ENCODE data around the gene CHIC2. TPM values are rescaled to one million over a fixed set of nuclear protein-coding genes. Genes with fewer than 3 reads are reported as not detected.

CHIC2 gene
- total RNA-seq, 4 donors from 2014 or later, result 25.2 to 65.2 (median 41.4) TPM

DNA sequence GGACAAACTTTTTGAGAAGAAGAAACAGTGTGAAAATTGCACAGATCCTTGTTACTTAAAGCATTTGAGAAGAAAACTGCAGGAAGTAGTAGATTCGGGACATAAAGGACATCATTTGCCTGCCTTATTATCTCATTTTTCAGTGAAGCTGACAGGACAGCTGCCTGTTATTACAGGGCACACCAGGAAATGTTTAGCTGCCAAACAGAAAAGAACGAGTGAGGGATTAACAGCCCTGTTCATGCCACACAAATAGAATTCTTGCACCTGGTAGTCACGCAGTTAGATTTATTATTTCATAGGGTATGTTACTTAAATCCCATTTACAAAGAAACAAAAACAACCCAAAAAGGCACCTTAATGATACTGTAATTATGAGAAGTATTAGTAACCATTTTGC, 100.6 kb downstream of the CHIC2 start:
- DNase-seq (ENCODE audit: low spot score), result no peak
- TF ChIP-seq, protein P1, sequence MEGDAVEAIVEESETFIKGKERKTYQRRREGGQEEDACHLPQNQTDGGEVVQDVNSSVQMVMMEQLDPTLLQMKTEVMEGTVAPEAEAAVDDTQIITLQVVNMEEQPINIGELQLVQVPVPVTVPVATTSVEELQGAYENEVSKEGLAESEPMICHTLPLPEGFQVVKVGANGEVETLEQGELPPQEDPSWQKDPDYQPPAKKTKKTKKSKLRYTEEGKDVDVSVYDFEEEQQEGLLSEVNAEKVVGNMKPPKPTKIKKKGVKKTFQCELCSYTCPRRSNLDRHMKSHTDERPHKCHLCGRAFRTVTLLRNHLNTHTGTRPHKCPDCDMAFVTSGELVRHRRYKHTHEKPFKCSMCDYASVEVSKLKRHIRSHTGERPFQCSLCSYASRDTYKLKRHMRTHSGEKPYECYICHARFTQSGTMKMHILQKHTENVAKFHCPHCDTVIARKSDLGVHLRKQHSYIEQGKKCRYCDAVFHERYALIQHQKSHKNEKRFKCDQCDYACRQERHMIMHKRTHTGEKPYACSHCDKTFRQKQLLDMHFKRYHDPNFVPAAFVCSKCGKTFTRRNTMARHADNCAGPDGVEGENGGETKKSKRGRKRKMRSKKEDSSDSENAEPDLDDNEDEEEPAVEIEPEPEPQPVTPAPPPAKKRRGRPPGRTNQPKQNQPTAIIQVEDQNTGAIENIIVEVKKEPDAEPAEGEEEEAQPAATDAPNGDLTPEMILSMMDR (IDR thresholded peaks at IDR 0.05), result no peak
- no peak for ATAC-seq (ENCODE audit: low FRiP score)

DNA sequence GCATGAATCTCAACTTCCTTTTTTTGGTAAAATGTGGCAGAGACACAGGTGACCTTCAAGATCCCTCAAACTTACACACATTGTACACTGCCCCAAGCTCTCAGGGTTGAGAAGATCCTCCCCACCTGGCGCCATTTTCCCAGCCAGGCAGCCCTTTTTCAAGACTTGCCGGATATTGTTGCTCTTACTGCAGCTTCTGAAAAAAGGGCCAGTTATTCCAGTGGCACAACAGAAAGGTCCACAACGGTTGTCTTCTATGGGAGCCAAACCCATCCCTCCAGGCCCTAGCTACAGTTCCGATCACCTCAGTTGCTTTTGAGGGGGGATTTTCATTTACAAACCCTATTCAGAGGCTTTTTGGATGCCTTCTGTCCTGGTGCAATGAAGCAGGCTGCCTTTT, 101.1 kb downstream of the CHIC2 start:
- ATAC-seq (ENCODE audit: low FRiP score), result no peak
- DNase-seq (ENCODE audit: low spot score), result no peak
- TF ChIP-seq, protein P1 (IDR thresholded peaks at IDR 0.05), result no peak

DNA sequence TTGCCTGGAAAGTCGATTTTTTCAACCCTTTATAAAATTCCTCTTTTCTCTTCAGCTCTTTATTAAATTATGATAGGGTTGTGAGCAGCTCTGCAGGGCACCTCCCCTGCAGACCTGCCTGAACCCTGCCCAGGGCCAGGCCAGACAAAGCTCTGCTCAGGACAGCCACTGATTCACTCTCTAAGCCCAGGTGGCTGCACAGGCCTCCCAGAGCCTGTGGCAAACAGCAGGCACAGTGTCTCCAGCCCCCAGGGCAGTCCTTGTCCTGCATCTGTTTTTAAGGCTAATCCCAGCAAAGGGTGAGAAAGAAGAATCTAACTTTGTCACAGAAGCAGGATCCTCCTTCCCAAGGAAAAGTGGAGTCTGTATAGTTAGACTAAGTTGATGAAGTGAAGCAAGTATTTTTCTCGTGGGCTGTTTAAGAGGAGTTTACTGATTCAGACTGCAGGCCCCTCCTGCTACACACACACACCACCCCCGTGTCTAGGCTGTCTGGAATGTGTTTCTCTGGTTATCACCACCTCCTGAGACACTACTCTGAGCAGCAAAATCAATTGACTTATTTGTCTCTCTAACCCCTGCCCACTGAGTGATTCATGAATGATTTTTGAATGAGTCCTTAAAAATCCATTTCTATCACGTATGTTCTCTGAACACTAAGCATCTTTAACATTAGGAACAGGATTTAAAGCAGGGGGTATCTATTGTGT, 101.7 kb downstream of the CHIC2 start:
- no peak for DNase-seq (ENCODE audit: low spot score)
- ATAC-seq (ENCODE audit: low FRiP score), result peak; percentile 88
- TF ChIP-seq, protein P1 (IDR thresholded peaks at IDR 0.05), result no peak

DNA sequence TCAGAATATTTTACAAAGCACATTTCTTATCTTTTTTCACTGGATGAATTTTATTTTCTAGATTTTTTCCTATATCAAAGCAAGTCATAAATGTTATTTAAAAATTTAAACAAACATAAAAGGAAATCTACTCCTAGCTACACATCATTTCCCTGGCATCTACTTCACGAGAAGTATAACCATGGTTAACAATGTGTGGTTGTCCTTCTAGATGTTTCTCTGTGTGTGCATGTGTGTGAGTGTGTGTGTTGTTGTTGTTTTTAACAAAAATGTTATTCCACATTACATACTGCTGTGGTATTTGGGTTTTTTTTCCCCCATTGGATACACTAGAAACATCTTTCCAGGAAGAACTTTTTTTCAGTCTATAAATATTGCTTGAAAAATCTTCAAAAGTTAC, 103.1 kb downstream of the CHIC2 start:
- no peak for DNase-seq (ENCODE audit: low spot score)
- TF ChIP-seq, protein P1 (IDR thresholded peaks at IDR 0.05), result no peak
- no peak for ATAC-seq (ENCODE audit: low FRiP score)

DNA sequence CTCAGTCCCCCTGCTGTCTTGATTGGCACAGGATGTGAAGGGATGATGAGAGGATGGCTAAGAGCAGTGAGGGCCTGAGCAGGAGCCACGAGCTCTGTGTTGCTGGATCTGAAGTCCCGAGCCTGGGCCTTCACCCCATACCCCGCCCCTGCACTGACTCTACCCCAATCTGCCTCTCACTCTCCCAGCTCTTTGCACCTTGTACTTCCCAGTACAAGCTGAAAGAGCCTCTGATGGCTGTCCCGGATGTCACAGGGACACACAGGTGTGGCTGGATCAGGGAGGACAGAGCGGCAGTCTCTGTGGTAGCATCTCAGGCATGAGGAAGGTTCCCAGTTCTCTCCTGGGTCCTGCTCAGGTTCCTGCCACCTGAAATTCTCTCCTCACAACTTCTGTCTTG, 103.6 kb downstream of the CHIC2 start:
- ATAC-seq (ENCODE audit: low FRiP score), result no peak

More for the DNA sequence above, 103.6 kb downstream of the CHIC2 start:
- no peak for DNase-seq (ENCODE audit: low spot score)
- TF ChIP-seq, protein P1 (IDR thresholded peaks at IDR 0.05), result no peak

Small RNA genes within 50 kb of the gene (small RNA-seq; reads per million reads assigned to genes)
- not detected for gene AC110792.1
- not detected for gene AC110792.3

Other genes with a start within 250 kb of the CHIC2 start
- gene GSX2, start 35.6 kb upstream of the CHIC2 start, total RNA-seq, result not detected
- 100 to 1,000 TPM; 135 to 272 (median 163) TPM for gene PDGFRA, start 164.7 kb upstream of the CHIC2 start, total RNA-seq

Measured in omental fat pad (tissue), 4 donors.